MM.1S (cell line): Measurements from ENCODE around the gene UBE2E1.
"Not testable (repeated sequence)": the region's sequence is repeated elsewhere in the genome, so short reads cannot be mapped to it uniquely, and the experiment has no call there.

Experiments used
- CTCF ChIP-seq: fragments of 300-600 bp; sonication (generic); IDR thresholded peaks from 2 replicates; pipeline ENCODE4 v1.5.1; 2016; ENCODE audit warnings: antibody characterized with exemption, low read length, mixed read lengths
- EZH2 ChIP-seq: fragments of 300-600 bp; sonication (generic); optimal IDR thresholded peaks from 2 replicates; pipeline ENCODE3; 2017; ENCODE audit warnings: low read depth, mild to moderate bottlenecking, antibody characterized with exemption, low read length, mixed read lengths

GRCh38 chr3:23917679-23918303, 112.0 kb downstream of the UBE2E1 start:
- not testable (repeated sequence) for TF ChIP-seq CTCF, EZH2
